Measurements from ENCODE around the gene CDH4. TPM values are rescaled to one million over a fixed set of nuclear protein-coding genes. Genes with fewer than 3 reads are reported as not detected.

Gene CDH4
- total and polyA plus RNA-seq, 2 of the 4 experiments (the other 2 are of a cell fraction) = 1.6 to 3.5 TPM

- Histone ChIP-seq H4K8ac (ENCODE audit: low read depth in 2 of 2, low read length in 2 of 2) (no peak overlapping the region), H3K9me1 (ENCODE audit: insufficient read depth, low read length) (no peaks in the 10 kb centered on the region), H3K9me3 (ENCODE audit: control insufficient read depth, insufficient read depth, low read length) (peaks cover 10% of the 10 kb centered on the region; the same call in 1 of the 2 replicates), H3K27ac (ENCODE audit: insufficient read depth, low read length) (no peak overlapping the region), H3K23ac (ENCODE audit: low read depth, low read length) (no peak overlapping the region), H4K91ac (ENCODE audit: insufficient read depth, low read depth, low read length) (no peak overlapping the region), H2BK20ac (ENCODE audit: low read depth, low read length) (no peak overlapping the region), H3K14ac (replicated peaks; ENCODE audit: low read depth, low read length) (no peak overlapping the region), H3K9ac (ENCODE audit: low read depth, low read length) (no peak overlapping the region), H2BK120ac (ENCODE audit: low read depth, low read length) (no peak overlapping the region), H3K4me2 (ENCODE audit: low read depth, low read length) (no peak overlapping the region), H4K5ac (ENCODE audit: low read depth, low read length) (no peak overlapping the region), H2AK9ac (replicated peaks; ENCODE audit: low read depth, low read length, poor library complexity) (no peak overlapping the region), H3K56ac (ENCODE audit: extremely low read depth, insufficient read depth, low read length) (no peak overlapping the region), H3K4ac (ENCODE audit: low read depth, low read length) (no peak overlapping the region), H3K27me3 (ENCODE audit: control insufficient read depth, insufficient read depth, low read length) (no peaks in the 10 kb centered on the region; the same call in 1 of the 2 replicates), H2AFZ (replicated peaks; ENCODE audit: low read length, poor library complexity) (no peak overlapping the region), H2AK5ac (ENCODE audit: low read depth, low read length) (no peak overlapping the region), H3K4me1 (ENCODE audit: control insufficient read depth, insufficient read depth, low read length) (no peaks in the 10 kb centered on the region), H3K36me3 (ENCODE audit: control insufficient read depth, insufficient read depth, low read length) (no peaks in the 10 kb centered on the region), H3K18ac (ENCODE audit: low read depth, low read length) (no peak overlapping the region), H4K20me1 (ENCODE audit: insufficient read depth, low read length) (no peaks in the 10 kb centered on the region), H3K79me1 (ENCODE audit: low read depth in 1 of 2, low read length in 2 of 2) (no peaks in the 10 kb centered on the region), H2BK15ac (ENCODE audit: low read depth, low read length) (no peak overlapping the region), H3K4me3 (ENCODE audit: insufficient read depth, low read depth, low read length) (no peak overlapping the region), H2BK5ac (ENCODE audit: low read depth, low read length, poor library complexity, severe bottlenecking) (no peak overlapping the region)
- TF ChIP-seq SMC3 (IDR thresholded peaks at IDR 0.05; ENCODE audit: low read depth, low read length) = no peak
- TF ChIP-seq CHD1 (IDR thresholded peaks at IDR 0.05; ENCODE audit: low read depth, low read length) = no peak
- TF ChIP-seq RCOR1 (IDR thresholded peaks at IDR 0.05; ENCODE audit: insufficient replicate concordance, low read length) = no peak
- TF ChIP-seq POLR2A (IDR thresholded peaks at IDR 0.05; ENCODE audit: low read depth, low read length) = no peak
- no peak for TF ChIP-seq BHLHE40 (IDR thresholded peaks at IDR 0.05; ENCODE audit: low read depth, low read length)
- no peak for TF ChIP-seq CEBPB (IDR thresholded peaks at IDR 0.05; ENCODE audit: low read depth, low read length)
- TF ChIP-seq RAD21 (IDR thresholded peaks at IDR 0.05; ENCODE audit: low read length) = no peak
- TF ChIP-seq MAZ (IDR thresholded peaks at IDR 0.05; ENCODE audit: borderline replicate concordance, low read depth, low read length) = no peak
- TF ChIP-seq, protein P1, sequence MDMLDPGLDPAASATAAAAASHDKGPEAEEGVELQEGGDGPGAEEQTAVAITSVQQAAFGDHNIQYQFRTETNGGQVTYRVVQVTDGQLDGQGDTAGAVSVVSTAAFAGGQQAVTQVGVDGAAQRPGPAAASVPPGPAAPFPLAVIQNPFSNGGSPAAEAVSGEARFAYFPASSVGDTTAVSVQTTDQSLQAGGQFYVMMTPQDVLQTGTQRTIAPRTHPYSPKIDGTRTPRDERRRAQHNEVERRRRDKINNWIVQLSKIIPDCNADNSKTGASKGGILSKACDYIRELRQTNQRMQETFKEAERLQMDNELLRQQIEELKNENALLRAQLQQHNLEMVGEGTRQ (IDR thresholded peaks at IDR 0.05; ENCODE audit: low read depth, low read length) = no peak
- no peak for TF ChIP-seq CTCF (conservative IDR thresholded peaks at IDR 0.05; ENCODE audit: low read depth, low read length)
- POLR2A ChIA-PET (ENCODE audit: unreplicated experiment) = no interaction called here
- CTCF ChIA-PET = interaction anchor here (1.0 kb wide), 1 partner anchor 8 kb away, joined by 4 read pairs; no protein-coding TSS in a partner anchor
- intact Hi-C loops (cut with micrococcal nuclease) = no loop called here
- no peak for ATAC-seq (ENCODE audit: low read depth)
- no CpG with 5 or more reads among the region's 8 CpGs for WGBS, 2 experiments (ENCODE audit: extremely low coverage in 2 of 2, insufficient read length in 1 of 2)
- no TSS peak for BruUV-seq (replicated peaks)
- dilution Hi-C loops (cut with HindIII; ENCODE audit: low sequenced_read_pairs, unreplicated experiment) = no loop called here
- no peak for DNase-seq
- in situ Hi-C loops (cut with MboI; ENCODE audit: low sequenced_read_pairs) = no loop called here
These were observed 473.9 kb downstream of the CDH4 start for GRCh38 chr20:61725966-61726365.

All from IMR-90 (cell line).